Measurements from ENCODE around the gene TCEANC.

Gene TCEANC

GRCh38 chrX:13693341-13693961 lies 40.5 kb downstream of the TCEANC start:
- ATAC-seq: no peak

GRCh38 chrX:13694359-13694758 lies 41.4 kb downstream of the TCEANC start:
- no peak for ATAC-seq

GRCh38 chrX:13694983-13695382 lies 42.0 kb downstream of the TCEANC start:
- ATAC-seq: no peak

GRCh38 chrX:13695601-13696115 lies 42.7 kb downstream of the TCEANC start:
- ATAC-seq: no peak

- peak; percentile 41 to 45 for ATAC-seq
Observed at GRCh38 chrX:13697455-13697854, 44.5 kb downstream of the TCEANC start.

- ATAC-seq: no peak
Observed at GRCh38 chrX:13697976-13698375, 45.0 kb downstream of the TCEANC start.

- no peak for ATAC-seq
Observed at GRCh38 chrX:13698432-13698831, 45.5 kb downstream of the TCEANC start.

- ATAC-seq: peak; percentile 58 to 60
Observed at GRCh38 chrX:13699183-13699826, 46.4 kb downstream of the TCEANC start.

GRCh38 chrX:13700380-13700779 lies 47.4 kb downstream of the TCEANC start:
- ATAC-seq: no peak

GRCh38 chrX:13702111-13702789 lies 49.3 kb downstream of the TCEANC start:
- ATAC-seq: no peak

- ATAC-seq: peak; percentile 38 to 44
Observed at GRCh38 chrX:13703135-13703534, 50.2 kb downstream of the TCEANC start.

- ATAC-seq: peak in 1 of 2 donors; percentile 10
Observed at GRCh38 chrX:13703589-13703988, 50.6 kb downstream of the TCEANC start.

GRCh38 chrX:13711141-13711540 lies 58.2 kb downstream of the TCEANC start:
- no peak for ATAC-seq

All from activated CD4-positive, CD25-positive, alpha-beta regulatory T cell treated with anti-CD3 and anti-CD28 coated beads, Interleukin-2, amount 50 U/mL, for 24 hours (primary cell).